Measurements from ENCODE around the gene CPNE5. TPM values are rescaled to one million over a fixed set of nuclear protein-coding genes. Genes with fewer than 3 reads are reported as not detected.

Gene CPNE5
- total and polyA plus RNA-seq, 8 donors, result 1.2 to 15.9 (median 2.4) TPM; not detected in 1

GRCh38 chr6:36692861-36693702 lies 146.2 kb downstream of the CPNE5 start:
- TF ChIP-seq, protein P1, sequence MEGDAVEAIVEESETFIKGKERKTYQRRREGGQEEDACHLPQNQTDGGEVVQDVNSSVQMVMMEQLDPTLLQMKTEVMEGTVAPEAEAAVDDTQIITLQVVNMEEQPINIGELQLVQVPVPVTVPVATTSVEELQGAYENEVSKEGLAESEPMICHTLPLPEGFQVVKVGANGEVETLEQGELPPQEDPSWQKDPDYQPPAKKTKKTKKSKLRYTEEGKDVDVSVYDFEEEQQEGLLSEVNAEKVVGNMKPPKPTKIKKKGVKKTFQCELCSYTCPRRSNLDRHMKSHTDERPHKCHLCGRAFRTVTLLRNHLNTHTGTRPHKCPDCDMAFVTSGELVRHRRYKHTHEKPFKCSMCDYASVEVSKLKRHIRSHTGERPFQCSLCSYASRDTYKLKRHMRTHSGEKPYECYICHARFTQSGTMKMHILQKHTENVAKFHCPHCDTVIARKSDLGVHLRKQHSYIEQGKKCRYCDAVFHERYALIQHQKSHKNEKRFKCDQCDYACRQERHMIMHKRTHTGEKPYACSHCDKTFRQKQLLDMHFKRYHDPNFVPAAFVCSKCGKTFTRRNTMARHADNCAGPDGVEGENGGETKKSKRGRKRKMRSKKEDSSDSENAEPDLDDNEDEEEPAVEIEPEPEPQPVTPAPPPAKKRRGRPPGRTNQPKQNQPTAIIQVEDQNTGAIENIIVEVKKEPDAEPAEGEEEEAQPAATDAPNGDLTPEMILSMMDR (IDR thresholded peaks at IDR 0.05), result no peak
- TF ChIP-seq POLR2A (IDR thresholded peaks at IDR 0.05) (no peak), EP300 (IDR thresholded peaks at IDR 0.05) (no peak), POLR2AphosphoS5 (IDR thresholded peaks at IDR 0.05) (no peak)
- intact Hi-C loops (cut with DNase I; ENCODE audit: low total_unique reads), result no loop called here
- no peaks in the 10 kb centered on the region for H3K36me3 ChIP-seq
- peak in 1 of 2 donors; percentile 77 for DNase-seq
- no peak overlapping the region for H3K4me3 ChIP-seq
- no peaks in the 10 kb centered on the region for H3K27me3 ChIP-seq
- WGBS, 5 donors, result 61 to 69% (median 65%) methylated on average over 27 of the region's 27 CpGs
- H3K4me1 ChIP-seq, result peaks cover 0 to 16% (median 12%) of the 10 kb centered on the region in 4 donors
- H3K9me3 ChIP-seq, result no peaks in the 10 kb centered on the region
- no peak overlapping the region for H3K27ac ChIP-seq

- no peak for TF ChIP-seq POLR2AphosphoS5 (IDR thresholded peaks at IDR 0.05)
- no peak for TF ChIP-seq POLR2A (IDR thresholded peaks at IDR 0.05)
- TF ChIP-seq EP300 (IDR thresholded peaks at IDR 0.05), result no peak
- TF ChIP-seq, protein P1 (IDR thresholded peaks at IDR 0.05), result no peak
- intact Hi-C loops (cut with DNase I; ENCODE audit: low total_unique reads), result no loop called here
- H3K4me3 ChIP-seq, result no peak overlapping the region
- WGBS, 5 donors, result 57 to 78% (median 65%) methylated on average over 3 of the region's 3 CpGs
- no peaks in the 10 kb centered on the region for H3K9me3 ChIP-seq
- no peak overlapping the region for H3K27ac ChIP-seq
- peaks cover 0 to 8% (median 6%) of the 10 kb centered on the region in 4 donors for H3K36me3 ChIP-seq
- no peaks in the 10 kb centered on the region for H3K27me3 ChIP-seq
- H3K4me1 ChIP-seq, result peaks cover 0 to 16% (median 12%) of the 10 kb centered on the region in 4 donors
- DNase-seq, result peak; percentile 26 to 43
Measured at GRCh38 chr6:36692220-36692619, 147.0 kb downstream of the CPNE5 start.

DNA sequence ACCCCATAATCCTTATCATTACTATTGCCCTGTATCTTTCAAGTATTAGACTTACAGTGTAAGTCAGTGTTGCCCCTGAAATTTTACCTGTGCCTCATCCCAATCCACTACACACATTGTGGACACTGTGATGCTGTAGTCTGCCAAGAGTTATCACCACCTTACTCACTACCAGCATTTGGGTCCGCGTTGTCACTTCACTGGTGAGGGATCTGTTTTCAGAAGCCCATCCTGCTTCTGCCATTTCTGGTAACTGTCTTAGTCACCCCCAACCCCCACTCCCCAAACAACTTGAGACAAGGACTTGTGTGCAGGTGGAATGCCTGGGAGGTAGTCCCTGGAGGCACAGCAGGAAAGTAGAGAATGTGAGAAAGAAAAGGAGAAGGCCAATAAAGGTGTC lies 147.6 kb downstream of the CPNE5 start:
- Histone ChIP-seq H3K9me3 (no peaks in the 10 kb centered on the region), H3K4me3 (no peak overlapping the region), H3K4me1 (peaks cover 0 to 16% (median 12%) of the 10 kb centered on the region in 4 donors), H3K36me3 (peaks cover 6 to 14% (median 12%) of the 10 kb centered on the region in 4 donors), H3K27me3 (no peaks in the 10 kb centered on the region), H3K27ac (no peak overlapping the region)
- intact Hi-C loops (cut with DNase I; ENCODE audit: low total_unique reads), result no loop called here
- TF ChIP-seq POLR2A (IDR thresholded peaks at IDR 0.05) (no peak), POLR2AphosphoS5 (IDR thresholded peaks at IDR 0.05) (no peak), EP300 (IDR thresholded peaks at IDR 0.05) (no peak)
- TF ChIP-seq, protein P1 (IDR thresholded peaks at IDR 0.05), result no peak
- WGBS, 5 donors, result 96 to 100% (median 98%) methylated on average over 2 of the region's 2 CpGs
- DNase-seq, result no peak

GRCh38 chr6:36691011-36691410 lies 148.2 kb downstream of the CPNE5 start:
- no peaks in the 10 kb centered on the region for H3K9me3 ChIP-seq
- no peak overlapping the region for H3K27ac ChIP-seq
- peaks cover 12 to 20% (median 19%) of the 10 kb centered on the region in 4 donors for H3K36me3 ChIP-seq
- WGBS, 5 donors, result 89 to 94% (median 93%) methylated on average over 4 of the region's 4 CpGs
- no peak overlapping the region for H3K4me3 ChIP-seq
- H3K4me1 ChIP-seq, result peaks cover 0 to 22% (median 12%) of the 10 kb centered on the region in 4 donors
- TF ChIP-seq EP300 (IDR thresholded peaks at IDR 0.05) (no peak), POLR2A (IDR thresholded peaks at IDR 0.05) (no peak)
- intact Hi-C loops (cut with DNase I; ENCODE audit: low total_unique reads), result no loop called here
- no peak for DNase-seq
- H3K27me3 ChIP-seq, result no peaks in the 10 kb centered on the region

Other genes starting within 250 kb of the CPNE5 start
- gene SRSF3, start 245.1 kb downstream of the CPNE5 start, total RNA-seq, result 100 to 1,000 TPM in 4 of 5 donors, 10 to 100 TPM in 1; 77.2 to 250 (median 145) TPM
- gene SRSF3, start 245.1 kb downstream of the CPNE5 start, polyA plus RNA-seq, result 100 to 1,000 TPM; 130 to 179 (median 146) TPM
- gene CDKN1A, start 160.7 kb downstream of the CPNE5 start, total RNA-seq, result 100 to 1,000 TPM in 1 of 5 donors, 10 to 100 TPM in 4; 41.4 to 116 (median 47.3) TPM
- 100 to 1,000 TPM in 1 of 3 donors, 10 to 100 TPM in 2; 36.5 to 118 (median 75.5) TPM for gene CDKN1A, start 160.7 kb downstream of the CPNE5 start, polyA plus RNA-seq
- 1 to 10 TPM in 1 of 5 donors, under 1 TPM in 1, not detected in 3; 0.37 to 2.5 TPM for gene RAB44, start 141.6 kb downstream of the CPNE5 start, total RNA-seq
- gene RAB44, start 141.6 kb downstream of the CPNE5 start, polyA plus RNA-seq, result under 1 TPM; 0.15 to 0.23 (median 0.19) TPM
- gene PPIL1, start 35.4 kb upstream of the CPNE5 start, total RNA-seq, result 10 to 100 TPM in 2 of 5 donors, 1 to 10 TPM in 1, under 1 TPM in 1, not detected in 1; 0.87 to 19.6 (median 7.8) TPM
- gene PPIL1, start 35.4 kb upstream of the CPNE5 start, polyA plus RNA-seq, result 10 to 100 TPM; 17.1 to 33.7 (median 18.4) TPM
- 10 to 100 TPM; 14.6 to 47.2 (median 37.9) TPM for gene C6orf89, start 46.5 kb upstream of the CPNE5 start, total RNA-seq
- 10 to 100 TPM in 2 of 3 donors, 1 to 10 TPM in 1; 7.0 to 12.0 (median 11.4) TPM for gene C6orf89, start 46.5 kb upstream of the CPNE5 start, polyA plus RNA-seq
- 10 to 100 TPM in 2 of 5 donors, 1 to 10 TPM in 1, not detected in 2; 1.7 to 21.3 (median 10.4) TPM for gene PI16, start 115.3 kb upstream of the CPNE5 start, total RNA-seq
- 1 to 10 TPM; 1.2 to 4.3 (median 1.5) TPM for gene PI16, start 115.3 kb upstream of the CPNE5 start, polyA plus RNA-seq
- gene MTCH1, start 146.8 kb upstream of the CPNE5 start, total RNA-seq, result 100 to 1,000 TPM; 123 to 202 (median 189) TPM
- gene MTCH1, start 146.8 kb upstream of the CPNE5 start, polyA plus RNA-seq, result 100 to 1,000 TPM; 110 to 172 (median 122) TPM
- 10 to 100 TPM in 2 of 5 donors, 1 to 10 TPM in 3; 2.6 to 34.5 (median 7.3) TPM for gene FGD2, start 166.2 kb upstream of the CPNE5 start, total RNA-seq
- 1 to 10 TPM; 2.7 to 3.5 (median 3.1) TPM for gene FGD2, start 166.2 kb upstream of the CPNE5 start, polyA plus RNA-seq

Measured in stomach (tissue), 9 donors.